GM06990 (cell line): ENCODE measurements around the gene WNT3.

Experiments
- DNase-seq: peaks from one replicate; pipeline ENCODE4 v3.0.0-alpha.2; 2011; ENCODE audit not compliant: insufficient read length; ENCODE audit errors: extremely low read depth
- H3K27me3 ChIP-seq: replicated peaks from 2 replicates; pipeline ENCODE4 v1.6.0; 2011; ENCODE audit warnings: low read length; ENCODE audit not compliant: control insufficient read depth, insufficient read depth
- H3K36me3 ChIP-seq: 2 replicates; pipeline ENCODE4 v1.5.1; 2011; ENCODE audit warnings: low read length; ENCODE audit not compliant: control insufficient read depth, insufficient read depth
- H3K4me3 ChIP-seq: replicated peaks from 2 replicates; pipeline ENCODE4 v1.5.1; 2011; ENCODE audit warnings: low read depth, mild to moderate bottlenecking, control low read depth, low read length
- CTCF ChIP-seq: IDR thresholded peaks from 2 replicates; pipeline ENCODE4 v1.5.1; 2011; ENCODE audit warnings: low read length, control low read depth, mild to moderate bottlenecking, inconsistent platforms; ENCODE audit not compliant: insufficient read depth, poor library complexity, severe bottlenecking

Gene WNT3

GRCh38 chr17:46792071-46792470 is 26.4 kb downstream of the WNT3 start:
- TF ChIP-seq CTCF = no peak
- Histone ChIP-seq H3K4me3 (no peak overlapping the region), H3K27me3 (peaks cover 2% of the 10 kb centered on the region), H3K36me3 (no peaks in the 10 kb centered on the region)
- no peak for DNase-seq

GRCh38 chr17:46791531-46791930 is 27.0 kb downstream of the WNT3 start:
- Histone ChIP-seq H3K36me3 (no peaks in the 10 kb centered on the region), H3K4me3 (no peak overlapping the region), H3K27me3 (peaks cover 2% of the 10 kb centered on the region)
- TF ChIP-seq CTCF = no peak
- no peak for DNase-seq

- Histone ChIP-seq H3K4me3 (no peak overlapping the region), H3K36me3 (no peaks in the 10 kb centered on the region), H3K27me3 (peaks cover 2% of the 10 kb centered on the region)
- DNase-seq = no peak
- no peak for TF ChIP-seq CTCF
These were observed 28.3 kb downstream of the WNT3 start for GRCh38 chr17:46790216-46790615.

- H3K36me3 ChIP-seq = no peaks in the 10 kb centered on the region
- H3K27me3 ChIP-seq = peaks cover 2% of the 10 kb centered on the region
- no peak for TF ChIP-seq CTCF
- no peak overlapping the region for H3K4me3 ChIP-seq
- DNase-seq = no peak
These were observed 28.9 kb downstream of the WNT3 start for GRCh38 chr17:46789610-46790009.

- no peak for DNase-seq
- H3K27me3 ChIP-seq = peaks cover 2% of the 10 kb centered on the region
- H3K36me3 ChIP-seq = no peaks in the 10 kb centered on the region
- TF ChIP-seq CTCF = no peak
- H3K4me3 ChIP-seq = no peak overlapping the region
These were observed 29.7 kb downstream of the WNT3 start for GRCh38 chr17:46788796-46789195.

- no peak for DNase-seq
- Histone ChIP-seq H3K36me3 (no peaks in the 10 kb centered on the region), H3K4me3 (no peak overlapping the region), H3K27me3 (peaks cover 2% of the 10 kb centered on the region)
- TF ChIP-seq CTCF = no peak
These were observed 30.2 kb downstream of the WNT3 start for GRCh38 chr17:46788300-46788699.
